Fibroblast of lung (primary cell): Measurements from ENCODE around the gene AFAP1L1. TPM values are rescaled to one million over a fixed set of nuclear protein-coding genes. Genes with fewer than 3 reads are reported as not detected.

Source experiments
- DNase-seq, 2 donors: peaks; one replicate each; pipeline versions ENCODE4 v3.0.0 to v3.0.0-alpha.2; 2010; ENCODE audit warnings: low read depth in 2 of 2
- H2AFZ ChIP-seq: 2 replicates; pipeline ENCODE4 v1.5.1; 2012; ENCODE audit warnings: low read length, control low read depth, inconsistent platforms
- H3K27ac ChIP-seq: 2 replicates; pipeline ENCODE4 v1.5.1; 2011; ENCODE audit warnings: low read length, control low read depth; ENCODE audit not compliant: insufficient read depth
- H3K27me3 ChIP-seq: 2 replicates; pipeline ENCODE4 v1.5.1; 2011; ENCODE audit warnings: mild to moderate bottlenecking, low read length; ENCODE audit not compliant: control insufficient read depth, insufficient read depth
- H3K36me3 ChIP-seq: 2 replicates; pipeline ENCODE4 v1.5.1; 2011; ENCODE audit warnings: low read length; ENCODE audit not compliant: control insufficient read depth, insufficient read depth
- H3K4me1 ChIP-seq: 2 replicates; pipeline ENCODE4 v1.5.1; 2011; ENCODE audit warnings: low read length; ENCODE audit not compliant: control insufficient read depth, insufficient read depth; ENCODE audit errors: extremely low read depth
- H3K4me2 ChIP-seq: 2 replicates; pipeline ENCODE4 v1.5.1; 2011; ENCODE audit warnings: low read length, control low read depth; ENCODE audit not compliant: insufficient read depth; ENCODE audit errors: extremely low read depth
- H3K4me3 ChIP-seq, 4 experiments: fragments of 200-600 bp in 1 of 4; sonication (generic) in 1 of 4; replicated peaks in 1 of 4; 2 replicates each; pipeline ENCODE4 v1.5.1; 2011 to 2016; ENCODE audit warnings: low read length in 4 of 4, low read depth in 3 of 4, mild to moderate bottlenecking in 3 of 4, control low read depth in 2 of 4, inconsistent platforms in 1 of 4, mixed read lengths in 1 of 4; ENCODE audit not compliant: insufficient read depth in 1 of 4; ENCODE audit errors: control extremely low read depth in 1 of 4
- H3K79me2 ChIP-seq: 2 replicates; pipeline ENCODE4 v1.5.1; 2012; ENCODE audit warnings: mild to moderate bottlenecking, low read length, inconsistent platforms; ENCODE audit not compliant: control insufficient read depth, insufficient read depth
- H3K9ac ChIP-seq: 2 replicates; pipeline ENCODE4 v1.5.1; 2011; ENCODE audit warnings: mild to moderate bottlenecking, low read length, control low read depth; ENCODE audit not compliant: insufficient read depth
- H3K9me3 ChIP-seq: 2 replicates; pipeline ENCODE4 v1.5.1; 2012; ENCODE audit warnings: low read depth, low read length; ENCODE audit not compliant: control insufficient read depth, insufficient read depth
- H4K20me1 ChIP-seq: 2 replicates; pipeline ENCODE4 v1.5.1; 2011; ENCODE audit warnings: low read length; ENCODE audit not compliant: control insufficient read depth, insufficient read depth; ENCODE audit errors: extremely low read depth
- EZH2 ChIP-seq: IDR thresholded peaks from 2 replicates; pipeline ENCODE4 v1.5.1; 2012; ENCODE audit warnings: low read length, control low read depth, mild to moderate bottlenecking; ENCODE audit errors: missing control alignments
- polyA plus RNA-seq, 2 donors: library from polyadenylated mRNA; depleted of rRNA in 1 of 2; stranded (reverse) in 1 of 2; unstranded in 1 of 2; fragments of >200 nt; gene quantifications; 2 replicates each; pipeline ENCODE4 v1.2.1, GENCODE V29; 2011 to 2012; ENCODE audit warnings: missing spikeins in 1 of 2
- total RNA-seq: library from RNA; depleted of rRNA; stranded (reverse); fragments of >200 nt; gene quantifications from 2 replicates; pipeline ENCODE4 v1.2.1, GENCODE V29; 2014
- TF ChIP-seq, protein P1 (sequence below), 2 donors: IDR thresholded peaks in 1 of 2; conservative IDR thresholded peaks in 1 of 2; 1 replicate in 1 of 2; 2 replicates in 1 of 2; pipeline ENCODE4 v1.5.1; 2011 to 2012; ENCODE audit warnings: low read length in 2 of 2, control low read depth in 1 of 2, inconsistent platforms in 1 of 2, low read depth in 1 of 2, mild to moderate bottlenecking in 1 of 2

AFAP1L1 gene
- total and polyA plus RNA-seq, 2 donors (not counting 1 experiment from before 2014, with no cell fraction given) = 3.0 to 7.1 TPM

DNA sequence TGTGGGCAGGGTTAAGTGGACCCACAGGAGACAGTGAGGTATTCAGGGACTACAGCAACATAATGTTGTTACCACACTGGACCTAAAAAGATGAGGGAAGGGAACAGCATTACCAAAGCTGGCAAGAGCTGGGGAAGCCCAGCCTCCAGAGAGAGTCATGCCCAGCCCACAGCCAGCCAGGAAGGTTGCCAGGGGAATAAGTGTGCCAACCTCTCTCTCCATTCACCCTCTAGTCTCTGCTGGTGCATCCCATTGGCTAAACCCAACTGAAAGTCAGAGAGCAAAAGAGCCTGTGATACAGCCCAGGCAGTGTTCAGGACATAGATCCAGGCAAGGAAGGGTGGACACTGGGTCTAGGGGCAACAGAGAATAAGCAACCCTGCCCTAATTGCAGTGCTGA lies 35.8 kb upstream of the AFAP1L1 start:
- Histone ChIP-seq H3K36me3 (peaks cover 12% of the 10 kb centered on the region), H2AFZ (no peak overlapping the region), H3K27me3 (no peaks in the 10 kb centered on the region), H3K27ac (no peak overlapping the region), H3K79me2 (no peaks in the 10 kb centered on the region), H3K9me3 (no peaks in the 10 kb centered on the region), H4K20me1 (no peaks in the 10 kb centered on the region), H3K4me2 (no peak overlapping the region), H3K4me1 (no peaks in the 10 kb centered on the region), H3K9ac (no peak overlapping the region), H3K4me3 (no peak overlapping the region)
- TF ChIP-seq EZH2 = no peak
- TF ChIP-seq, protein P1, sequence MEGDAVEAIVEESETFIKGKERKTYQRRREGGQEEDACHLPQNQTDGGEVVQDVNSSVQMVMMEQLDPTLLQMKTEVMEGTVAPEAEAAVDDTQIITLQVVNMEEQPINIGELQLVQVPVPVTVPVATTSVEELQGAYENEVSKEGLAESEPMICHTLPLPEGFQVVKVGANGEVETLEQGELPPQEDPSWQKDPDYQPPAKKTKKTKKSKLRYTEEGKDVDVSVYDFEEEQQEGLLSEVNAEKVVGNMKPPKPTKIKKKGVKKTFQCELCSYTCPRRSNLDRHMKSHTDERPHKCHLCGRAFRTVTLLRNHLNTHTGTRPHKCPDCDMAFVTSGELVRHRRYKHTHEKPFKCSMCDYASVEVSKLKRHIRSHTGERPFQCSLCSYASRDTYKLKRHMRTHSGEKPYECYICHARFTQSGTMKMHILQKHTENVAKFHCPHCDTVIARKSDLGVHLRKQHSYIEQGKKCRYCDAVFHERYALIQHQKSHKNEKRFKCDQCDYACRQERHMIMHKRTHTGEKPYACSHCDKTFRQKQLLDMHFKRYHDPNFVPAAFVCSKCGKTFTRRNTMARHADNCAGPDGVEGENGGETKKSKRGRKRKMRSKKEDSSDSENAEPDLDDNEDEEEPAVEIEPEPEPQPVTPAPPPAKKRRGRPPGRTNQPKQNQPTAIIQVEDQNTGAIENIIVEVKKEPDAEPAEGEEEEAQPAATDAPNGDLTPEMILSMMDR (conservative IDR thresholded peaks at IDR 0.05 in 1 of 2, IDR thresholded peaks at IDR 0.05 in 1 of 2; ENCODE audit: low read depth in 1 of 2, low read length in 2 of 2) = no peak
- DNase-seq = no peak

DNA sequence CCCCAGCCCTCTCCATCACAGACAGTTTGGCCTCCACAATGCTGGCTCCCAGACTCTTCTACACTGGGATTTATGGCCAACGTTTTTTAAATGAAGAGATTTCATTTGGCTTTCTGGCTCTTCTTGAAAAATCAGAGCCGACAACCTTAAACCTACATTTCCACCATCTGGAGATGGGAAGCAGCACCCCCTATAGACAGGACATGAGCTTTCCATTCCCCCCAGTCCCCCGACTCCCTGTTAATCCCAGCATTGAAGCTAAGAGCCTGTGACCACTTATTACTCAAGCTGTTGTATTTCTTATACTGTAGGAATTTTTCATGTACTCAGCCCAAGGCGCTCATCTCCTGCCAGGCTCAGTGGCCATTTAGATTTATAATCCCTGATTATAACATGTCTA lies 34.0 kb upstream of the AFAP1L1 start:
- TF ChIP-seq, protein P1 (conservative IDR thresholded peaks at IDR 0.05 in 1 of 2, IDR thresholded peaks at IDR 0.05 in 1 of 2; ENCODE audit: low read depth in 1 of 2, low read length in 2 of 2) = peak; percentile 9 to 38
- no peak for TF ChIP-seq EZH2
- peak in 1 of 2 donors; percentile 33 for DNase-seq

DNA sequence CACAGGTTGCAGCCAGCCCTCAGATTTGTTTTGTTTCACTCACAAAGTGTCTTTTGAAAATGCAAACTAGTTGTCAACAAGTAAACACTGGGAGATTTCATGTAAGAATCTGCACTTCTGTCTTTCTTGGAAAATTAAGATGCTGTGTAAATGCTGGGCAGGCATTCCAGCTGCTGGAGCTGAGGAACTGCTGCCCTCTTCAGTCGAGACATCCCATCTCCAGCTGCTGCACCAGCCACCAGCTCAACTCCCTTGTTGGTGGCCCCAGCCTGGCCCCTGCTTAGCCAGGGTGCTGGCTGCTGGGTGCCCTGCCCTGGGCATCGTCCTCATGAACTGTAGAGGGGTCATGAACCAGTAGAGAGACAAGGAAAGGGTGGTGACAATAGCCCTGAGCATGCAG lies 33.1 kb upstream of the AFAP1L1 start:
- Histone ChIP-seq H3K9me3 (no peaks in the 10 kb centered on the region), H2AFZ (no peak overlapping the region), H3K27me3 (no peaks in the 10 kb centered on the region), H3K36me3 (peaks cover 13% of the 10 kb centered on the region), H3K4me1 (no peaks in the 10 kb centered on the region), H4K20me1 (no peaks in the 10 kb centered on the region), H3K79me2 (no peaks in the 10 kb centered on the region), H3K9ac (no peak overlapping the region), H3K27ac (no peak overlapping the region), H3K4me2 (no peak overlapping the region), H3K4me3 (no peak overlapping the region)
- no peak for TF ChIP-seq EZH2
- TF ChIP-seq, protein P1 (conservative IDR thresholded peaks at IDR 0.05 in 1 of 2, IDR thresholded peaks at IDR 0.05 in 1 of 2; ENCODE audit: low read depth in 1 of 2, low read length in 2 of 2) = peak in 1 of 2 donors; percentile 21
- no peak for DNase-seq

More for the DNA sequence above, 34.0 kb upstream of the AFAP1L1 start:
- Histone ChIP-seq H3K4me2 (no peak overlapping the region), H3K4me3 (no peak overlapping the region), H3K27me3 (no peaks in the 10 kb centered on the region), H2AFZ (no peak overlapping the region), H3K4me1 (no peaks in the 10 kb centered on the region), H4K20me1 (no peaks in the 10 kb centered on the region), H3K9me3 (no peaks in the 10 kb centered on the region), H3K79me2 (no peaks in the 10 kb centered on the region), H3K9ac (no peak overlapping the region), H3K27ac (no peak overlapping the region), H3K36me3 (peaks cover 12% of the 10 kb centered on the region)
